ENCODE results near the gene PARN. TPM values are rescaled to one million over a fixed set of nuclear protein-coding genes. Genes with fewer than 3 reads are reported as not detected.

Gene PARN
- total and polyA plus RNA-seq, 9 of the 15 experiments (the other 6 are each of a cell fraction or from before 2014, with no cell fraction given) = 9.6 to 51.3 (median 40.4) TPM

DNA sequence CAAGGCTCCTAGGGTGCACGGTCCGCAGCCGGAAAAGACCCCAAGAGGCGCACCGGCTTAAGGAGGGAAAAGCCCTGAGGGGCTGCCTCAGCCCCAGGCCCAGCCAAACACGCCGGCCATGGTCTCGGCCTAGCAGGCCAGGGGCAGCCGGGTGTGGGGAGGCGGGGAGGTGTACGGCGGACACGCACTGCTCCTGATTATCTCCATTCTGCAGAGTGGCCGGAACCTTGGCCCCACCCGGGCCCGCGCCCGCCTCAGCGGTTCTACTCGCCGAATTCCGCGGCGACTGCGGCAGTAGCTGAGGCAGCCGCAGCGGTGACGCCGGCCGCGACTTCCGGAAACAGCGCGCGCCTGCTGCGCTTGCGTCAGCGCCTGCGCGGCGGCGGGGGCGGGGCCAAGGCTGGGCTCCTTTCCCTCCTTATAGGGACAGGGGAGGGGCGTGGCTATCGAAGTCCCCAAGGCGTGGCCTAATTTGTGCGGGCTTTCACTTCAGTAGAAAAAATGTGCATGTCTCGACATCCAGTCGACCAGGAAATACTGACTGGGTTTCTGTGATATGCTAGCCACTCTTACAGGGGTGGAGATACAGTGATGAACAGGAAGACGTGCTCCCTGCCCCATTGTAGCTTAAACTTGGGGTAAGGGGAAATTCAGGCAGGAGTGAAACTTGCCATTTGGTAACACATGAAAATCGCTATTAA lies at the start of gene PARN (continued):
- TF ChIP-seq JUN (IDR thresholded peaks at IDR 0.05; ENCODE audit: borderline replicate concordance, low read depth, low read length) (peak; percentile 31; the same call in 1 of the 2 replicates), JUN (CRISPR knock-in tag; IDR thresholded peaks at IDR 0.05; ENCODE audit: borderline replicate concordance) (peak; percentile 85; the same call in 1 of the 2 replicates), MITF (IDR thresholded peaks at IDR 0.05) (no peak), CBFA2T3 (IDR thresholded peaks at IDR 0.05) (peak; percentile 39), CTBP1 (IDR thresholded peaks at IDR 0.05; ENCODE audit: borderline replicate concordance) (peak; percentile 80), POLR2A (conservative IDR thresholded peaks at IDR 0.05) (peak; percentile 95), ZC3H4 (CRISPR knock-in tag; IDR thresholded peaks at IDR 0.05; ENCODE audit: borderline replicate concordance) (no peak), ATF1 (CRISPR knock-in tag; IDR thresholded peaks at IDR 0.05) (no peak), ATF1 (tag; IDR thresholded peaks at IDR 0.05) (peak; percentile 93), ZNF764 (CRISPR knock-in tag; IDR thresholded peaks at IDR 0.05; ENCODE audit: low read depth) (no peak), CCNT2 (IDR thresholded peaks at IDR 0.05; ENCODE audit: borderline replicate concordance, extremely low read depth, insufficient read length, low read depth, low read length) (peak; percentile 84), ATF7 (IDR thresholded peaks at IDR 0.05) (peak; percentile 89), HMBOX1 (IDR thresholded peaks at IDR 0.05) (peak; percentile 70; the same call in 1 of the 2 replicates)
- TF ChIP-seq, protein P1, sequence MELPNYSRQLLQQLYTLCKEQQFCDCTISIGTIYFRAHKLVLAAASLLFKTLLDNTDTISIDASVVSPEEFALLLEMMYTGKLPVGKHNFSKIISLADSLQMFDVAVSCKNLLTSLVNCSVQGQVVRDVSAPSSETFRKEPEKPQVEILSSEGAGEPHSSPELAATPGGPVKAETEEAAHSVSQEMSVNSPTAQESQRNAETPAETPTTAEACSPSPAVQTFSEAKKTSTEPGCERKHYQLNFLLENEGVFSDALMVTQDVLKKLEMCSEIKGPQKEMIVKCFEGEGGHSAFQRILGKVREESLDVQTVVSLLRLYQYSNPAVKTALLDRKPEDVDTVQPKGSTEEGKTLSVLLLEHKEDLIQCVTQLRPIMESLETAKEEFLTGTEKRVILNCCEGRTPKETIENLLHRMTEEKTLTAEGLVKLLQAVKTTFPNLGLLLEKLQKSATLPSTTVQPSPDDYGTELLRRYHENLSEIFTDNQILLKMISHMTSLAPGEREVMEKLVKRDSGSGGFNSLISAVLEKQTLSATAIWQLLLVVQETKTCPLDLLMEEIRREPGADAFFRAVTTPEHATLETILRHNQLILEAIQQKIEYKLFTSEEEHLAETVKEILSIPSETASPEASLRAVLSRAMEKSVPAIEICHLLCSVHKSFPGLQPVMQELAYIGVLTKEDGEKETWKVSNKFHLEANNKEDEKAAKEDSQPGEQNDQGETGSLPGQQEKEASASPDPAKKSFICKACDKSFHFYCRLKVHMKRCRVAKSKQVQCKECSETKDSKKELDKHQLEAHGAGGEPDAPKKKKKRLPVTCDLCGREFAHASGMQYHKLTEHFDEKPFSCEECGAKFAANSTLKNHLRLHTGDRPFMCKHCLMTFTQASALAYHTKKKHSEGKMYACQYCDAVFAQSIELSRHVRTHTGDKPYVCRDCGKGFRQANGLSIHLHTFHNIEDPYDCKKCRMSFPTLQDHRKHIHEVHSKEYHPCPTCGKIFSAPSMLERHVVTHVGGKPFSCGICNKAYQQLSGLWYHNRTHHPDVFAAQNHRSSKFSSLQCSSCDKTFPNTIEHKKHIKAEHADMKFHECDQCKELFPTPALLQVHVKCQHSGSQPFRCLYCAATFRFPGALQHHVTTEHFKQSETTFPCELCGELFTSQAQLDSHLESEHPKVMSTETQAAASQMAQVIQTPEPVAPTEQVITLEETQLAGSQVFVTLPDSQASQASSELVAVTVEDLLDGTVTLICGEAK (IDR thresholded peaks at IDR 0.05) = peak; percentile 11; the same call in 1 of the 2 replicates
- TF ChIP-seq, protein P1 (CRISPR knock-in tag; IDR thresholded peaks at IDR 0.05) = no peak
- TF ChIP-seq, protein P2, sequence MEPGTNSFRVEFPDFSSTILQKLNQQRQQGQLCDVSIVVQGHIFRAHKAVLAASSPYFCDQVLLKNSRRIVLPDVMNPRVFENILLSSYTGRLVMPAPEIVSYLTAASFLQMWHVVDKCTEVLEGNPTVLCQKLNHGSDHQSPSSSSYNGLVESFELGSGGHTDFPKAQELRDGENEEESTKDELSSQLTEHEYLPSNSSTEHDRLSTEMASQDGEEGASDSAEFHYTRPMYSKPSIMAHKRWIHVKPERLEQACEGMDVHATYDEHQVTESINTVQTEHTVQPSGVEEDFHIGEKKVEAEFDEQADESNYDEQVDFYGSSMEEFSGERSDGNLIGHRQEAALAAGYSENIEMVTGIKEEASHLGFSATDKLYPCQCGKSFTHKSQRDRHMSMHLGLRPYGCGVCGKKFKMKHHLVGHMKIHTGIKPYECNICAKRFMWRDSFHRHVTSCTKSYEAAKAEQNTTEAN (CRISPR knock-in tag; IDR thresholded peaks at IDR 0.05) = peak; percentile 65; the same call in 1 of the 2 replicates

Data from K562 (cell line).